ENCODE results near the gene NTPCR.

- no peak for TF ChIP-seq ZNF529 (tag by site-specific recombination; IDR thresholded peaks at IDR 0.05; ENCODE audit: insufficient replicate concordance)
- TF ChIP-seq ZNF302 (tag by site-specific recombination; IDR thresholded peaks at IDR 0.05; ENCODE audit: low read depth): no peak
- no peak for TF ChIP-seq ZNF514 (tag by site-specific recombination; IDR thresholded peaks at IDR 0.05)
- TF ChIP-seq ZBTB7A (tag by site-specific recombination; IDR thresholded peaks at IDR 0.05; ENCODE audit: low read depth): no peak
- no peak for TF ChIP-seq REST (tag by site-specific recombination; IDR thresholded peaks at IDR 0.05)
- no peak for TF ChIP-seq ZSCAN4 (tag by site-specific recombination; IDR thresholded peaks at IDR 0.05)
- TF ChIP-seq ATF2 (tag by site-specific recombination; IDR thresholded peaks at IDR 0.05; ENCODE audit: low read depth): no peak
- TF ChIP-seq ELK4 (IDR thresholded peaks at IDR 0.05; ENCODE audit: borderline replicate concordance, low read depth, low read length): no peak
- TF ChIP-seq ZFP3 (tag by site-specific recombination; IDR thresholded peaks at IDR 0.05; ENCODE audit: low read depth): no peak
- TF ChIP-seq PATZ1 (tag by site-specific recombination; IDR thresholded peaks at IDR 0.05): no peak
- TF ChIP-seq ZNF132 (tag by site-specific recombination; IDR thresholded peaks at IDR 0.05; ENCODE audit: borderline replicate concordance): no peak
- TF ChIP-seq CTCF (tag by site-specific recombination; IDR thresholded peaks at IDR 0.05): no peak
- TF ChIP-seq ZBTB10 (tag by site-specific recombination; IDR thresholded peaks at IDR 0.05): no peak
- TF ChIP-seq ZBTB17 (tag by site-specific recombination; IDR thresholded peaks at IDR 0.05): no peak
Measured at GRCh38 chr1:233020426-233020825, 70.0 kb downstream of the NTPCR start.

All from HEK293 (cell line).